Uterus (tissue), 4 donors: ENCODE results near the gene MINDY4. TPM values are rescaled to one million over a fixed set of nuclear protein-coding genes. Genes with fewer than 3 reads are reported as not detected.

Source experiments
- DNase-seq, 2 donors: peaks; one replicate each; pipeline ENCODE4 v3.0.0-alpha.2; 2019 to 2020
- H3K27ac ChIP-seq, 2 donors: fragments of 200-600 bp; sonication (generic); 1 replicate in 1 of 2; 2 replicates in 1 of 2; pipeline ENCODE4 v1.5.1; 2016 to 2018
- H3K27me3 ChIP-seq, 2 donors: fragments of 200-600 bp; sonication (generic); one replicate each; pipeline ENCODE4 v1.5.1; 2018 to 2019; ENCODE audit warnings: control low read depth in 1 of 2
- H3K36me3 ChIP-seq, 2 donors: fragments of 200-600 bp; sonication (generic); one replicate each; pipeline ENCODE4 v1.5.1; 2019; ENCODE audit warnings: control low read depth in 1 of 2
- H3K4me1 ChIP-seq, 2 donors: fragments of 200-600 bp; sonication (generic); one replicate each; pipeline ENCODE4 v1.5.1; 2018 to 2019; ENCODE audit warnings: control low read depth in 1 of 2
- H3K4me3 ChIP-seq, 2 donors: fragments of 200-600 bp; sonication (generic); 1 replicate in 1 of 2; 2 replicates in 1 of 2; pipeline ENCODE4 v1.5.1; 2018 to 2019; ENCODE audit warnings: mild to moderate bottlenecking in 1 of 2
- H3K9me3 ChIP-seq, 2 donors: fragments of 200-600 bp; sonication (generic); one replicate each; pipeline ENCODE4 v1.5.1; 2019; ENCODE audit warnings: control low read depth in 1 of 2
- POLR2A ChIP-seq, 2 donors: fragments of 450-650 bp; IDR thresholded peaks; one replicate each; pipeline ENCODE4 v1.6.1; 2016; ENCODE audit warnings: antibody characterized with exemption in 2 of 2, mild to moderate bottlenecking in 1 of 2, moderate library complexity in 1 of 2
- intact Hi-C: fragments of 100-400 bp; cut with DNase I; formaldehyde crosslinking; loops from one replicate; pipeline ENCODE4 v1.15.1; 2023; ENCODE audit warnings: low total_unique reads
- total RNA-seq, 4 donors: library from RNA; depleted of rRNA in 3 of 4; stranded (reverse); fragments of >200 nt in 3 of 4; gene quantifications; one replicate each; pipeline versions ENCODE4 v1.1.0 to v1.2.4, GENCODE V29; 2014 to 2023
- TF ChIP-seq, protein P1 (sequence below), 4 experiments: fragments of 200-600 bp in 2 of 4; fragments of 450-650 bp in 2 of 4; sonication (generic) in 2 of 4; IDR thresholded peaks; one replicate each; pipeline ENCODE4 v1.5.1; 2016 to 2019; ENCODE audit warnings: antibody characterized with exemption in 4 of 4, mild to moderate bottlenecking in 2 of 4, moderate library complexity in 1 of 4
- donor health status: DM: yes; HTN: yes; CAD: no.

MINDY4 gene
- total RNA-seq, 4 donors from 2014 or later = 14.7 to 23.8 (median 16.9) TPM

GRCh38 chr7:30893357-30893756 is 122.1 kb downstream of the MINDY4 start:
- intact Hi-C loops = no loop called here
- Histone ChIP-seq H3K27me3 (no peaks in the 10 kb centered on the region), H3K36me3 (no peaks in the 10 kb centered on the region), H3K4me3 (no peak overlapping the region), H3K27ac (peak overlapping the region; percentile 20 to 33), H3K4me1 (peaks cover 0 to 24% of the 10 kb centered on the region in 2 donors), H3K9me3 (no peaks in the 10 kb centered on the region)
- TF ChIP-seq POLR2A (IDR thresholded peaks at IDR 0.05) = no peak
- TF ChIP-seq, protein P1, sequence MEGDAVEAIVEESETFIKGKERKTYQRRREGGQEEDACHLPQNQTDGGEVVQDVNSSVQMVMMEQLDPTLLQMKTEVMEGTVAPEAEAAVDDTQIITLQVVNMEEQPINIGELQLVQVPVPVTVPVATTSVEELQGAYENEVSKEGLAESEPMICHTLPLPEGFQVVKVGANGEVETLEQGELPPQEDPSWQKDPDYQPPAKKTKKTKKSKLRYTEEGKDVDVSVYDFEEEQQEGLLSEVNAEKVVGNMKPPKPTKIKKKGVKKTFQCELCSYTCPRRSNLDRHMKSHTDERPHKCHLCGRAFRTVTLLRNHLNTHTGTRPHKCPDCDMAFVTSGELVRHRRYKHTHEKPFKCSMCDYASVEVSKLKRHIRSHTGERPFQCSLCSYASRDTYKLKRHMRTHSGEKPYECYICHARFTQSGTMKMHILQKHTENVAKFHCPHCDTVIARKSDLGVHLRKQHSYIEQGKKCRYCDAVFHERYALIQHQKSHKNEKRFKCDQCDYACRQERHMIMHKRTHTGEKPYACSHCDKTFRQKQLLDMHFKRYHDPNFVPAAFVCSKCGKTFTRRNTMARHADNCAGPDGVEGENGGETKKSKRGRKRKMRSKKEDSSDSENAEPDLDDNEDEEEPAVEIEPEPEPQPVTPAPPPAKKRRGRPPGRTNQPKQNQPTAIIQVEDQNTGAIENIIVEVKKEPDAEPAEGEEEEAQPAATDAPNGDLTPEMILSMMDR (IDR thresholded peaks at IDR 0.05) = no peak
- no peak for DNase-seq

DNA sequence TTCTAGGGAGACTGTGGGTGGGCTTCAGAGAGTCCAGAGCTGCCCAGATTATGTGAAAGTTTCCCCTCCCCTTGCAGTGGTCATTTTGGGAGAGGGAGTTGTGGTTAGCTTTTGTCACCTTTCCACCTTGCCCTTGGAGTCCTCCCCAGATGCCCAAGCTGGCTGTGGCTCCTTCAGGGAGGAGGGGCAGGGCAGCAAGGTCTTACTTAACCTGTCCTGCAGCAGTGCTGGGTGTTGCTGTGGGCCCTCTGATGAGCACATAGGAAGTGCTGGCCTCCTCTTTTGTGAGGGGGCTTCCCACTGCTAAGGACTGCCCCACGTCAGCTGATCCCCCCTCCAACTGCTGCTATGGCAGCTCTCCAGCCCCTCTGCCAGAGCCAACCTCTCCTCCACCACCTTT is 122.8 kb downstream of the MINDY4 start:
- Histone ChIP-seq H3K9me3 (no peaks in the 10 kb centered on the region), H3K36me3 (no peaks in the 10 kb centered on the region), H3K4me3 (no peak overlapping the region), H3K27me3 (no peaks in the 10 kb centered on the region), H3K27ac (peak overlapping the region; percentile 33 to 37), H3K4me1 (peaks cover 0 to 24% of the 10 kb centered on the region in 2 donors)
- DNase-seq = no peak
- intact Hi-C loops = no loop called here
- TF ChIP-seq, protein P1 (IDR thresholded peaks at IDR 0.05) = no peak
- TF ChIP-seq POLR2A (IDR thresholded peaks at IDR 0.05) = no peak

DNA sequence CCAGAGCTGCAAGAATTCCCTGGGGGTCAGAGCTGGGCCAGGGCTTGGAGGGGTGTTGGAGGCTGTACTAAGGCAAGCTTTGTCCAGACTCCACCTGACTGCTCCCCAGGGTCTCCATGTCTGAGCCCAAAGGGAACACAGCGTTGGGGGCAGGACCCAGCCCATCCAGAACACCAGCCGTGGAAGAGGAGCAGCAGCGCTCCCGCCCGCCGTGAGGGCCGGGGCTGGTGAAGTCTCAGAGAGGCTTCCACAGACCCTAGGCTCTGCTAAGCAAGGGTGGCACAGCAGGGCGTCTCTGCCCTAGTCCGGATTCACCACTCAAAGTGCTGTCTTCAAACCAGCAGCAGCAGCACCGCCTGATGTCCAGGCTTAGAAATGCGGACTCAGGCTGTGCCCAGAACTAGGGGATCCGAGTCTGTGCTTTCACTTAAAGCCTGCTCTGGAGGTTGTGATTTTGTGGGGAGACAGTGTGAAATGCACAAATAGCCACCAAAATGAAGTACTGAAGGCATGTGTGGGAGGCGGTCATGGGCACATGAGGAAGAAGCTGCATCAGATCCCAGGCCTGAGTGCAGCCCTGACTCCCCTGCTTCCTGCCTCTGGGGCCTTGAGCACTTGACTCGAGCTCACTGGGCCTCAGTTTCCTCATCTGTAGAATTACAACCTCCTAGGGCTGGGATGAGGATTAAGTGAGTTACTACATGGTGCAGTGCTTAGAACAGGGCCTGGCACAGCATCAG is 123.8 kb downstream of the MINDY4 start:
- Histone ChIP-seq H3K4me3 (no peak overlapping the region), H3K4me1 (peaks cover 0 to 24% of the 10 kb centered on the region in 2 donors), H3K27ac (peak overlapping the region; percentile 33 to 37), H3K36me3 (no peaks in the 10 kb centered on the region), H3K27me3 (no peaks in the 10 kb centered on the region), H3K9me3 (no peaks in the 10 kb centered on the region)
- TF ChIP-seq, protein P1 (IDR thresholded peaks at IDR 0.05) = no peak
- TF ChIP-seq POLR2A (IDR thresholded peaks at IDR 0.05) = no peak
- no peak for DNase-seq
- intact Hi-C loops = no loop called here

GRCh38 chr7:30896036-30896435 is 124.8 kb downstream of the MINDY4 start:
- no peaks in the 10 kb centered on the region for H3K36me3 ChIP-seq
- H3K9me3 ChIP-seq = no peaks in the 10 kb centered on the region
- DNase-seq = no peak
- no peak overlapping the region for H3K4me3 ChIP-seq
- H3K27me3 ChIP-seq = no peaks in the 10 kb centered on the region
- TF ChIP-seq, protein P1 (IDR thresholded peaks at IDR 0.05) = no peak
- no peak for TF ChIP-seq POLR2A (IDR thresholded peaks at IDR 0.05)
- H3K4me1 ChIP-seq = peaks cover 0 to 24% of the 10 kb centered on the region in 2 donors
- intact Hi-C loops = no loop called here
- H3K27ac ChIP-seq = no peak overlapping the region

- DNase-seq = no peak
- no peaks in the 10 kb centered on the region for H3K9me3 ChIP-seq
- peaks cover 0 to 24% of the 10 kb centered on the region in 2 donors for H3K4me1 ChIP-seq
- intact Hi-C loops = no loop called here
- H3K4me3 ChIP-seq = no peak overlapping the region
- no peaks in the 10 kb centered on the region for H3K27me3 ChIP-seq
- TF ChIP-seq, protein P1 (IDR thresholded peaks at IDR 0.05) = no peak
- no peak for TF ChIP-seq POLR2A (IDR thresholded peaks at IDR 0.05)
- peak overlapping the region in 1 of 2 donors; percentile 43 for H3K27ac ChIP-seq
- no peaks in the 10 kb centered on the region for H3K36me3 ChIP-seq
These were observed 125.8 kb downstream of the MINDY4 start for GRCh38 chr7:30896783-30897637.
